H1 (cell line): ENCODE results near the gene RORB. TPM values are rescaled to one million over a fixed set of nuclear protein-coding genes. Genes with fewer than 3 reads are reported as not detected.

Experiments
- CTCF ChIA-PET: fragments of 300-600 bp; sonication (Branson Sonifier 250); formaldehyde crosslinking; loops from one replicate; lab custom pipeline; 2021; ENCODE audit not compliant: partially characterized antibody; lab: Charles Lee
- POLR2A ChIA-PET: fragments of 300-600 bp; sonication (Branson Sonifier 250); formaldehyde crosslinking; loops from one replicate; lab custom pipeline; 2021; ENCODE audit warnings: inconsistent platforms; ENCODE audit not compliant: partially characterized antibody; lab: Charles Lee
- DNase-seq, 2 experiments: peaks; one replicate each; pipeline versions ENCODE4 v3.0.0 to v3.0.0-alpha.2; 2010 to 2022; ENCODE audit warnings: low spot score in 2 of 2, low read depth in 1 of 2, mixed read lengths in 1 of 2
- FAIRE-seq: peaks from 2 replicates; lab custom pipeline; 2011; peaks lifted over from hg19 to GRCh38; lab: Jason Lieb, UNC
- H2AFZ ChIP-seq: 2 replicates; pipeline ENCODE4 v1.8.1; 2012; ENCODE audit warnings: low read length, inconsistent platforms
- H2AK5ac ChIP-seq: 2 replicates; pipeline ENCODE4 v1.6.1; 2013; ENCODE audit warnings: low read depth, low read length
- H2BK120ac ChIP-seq: replicated peaks from 2 replicates; pipeline ENCODE3; 2013; ENCODE audit warnings: low read depth, low read length, inconsistent platforms
- H2BK12ac ChIP-seq: 2 replicates; pipeline ENCODE4 v1.6.1; 2013; ENCODE audit warnings: low read depth, low read length
- H2BK15ac ChIP-seq: 2 replicates; pipeline ENCODE4 v1.6.1; 2013; ENCODE audit warnings: low read length
- H2BK20ac ChIP-seq: 2 replicates; pipeline ENCODE4 v1.6.1; 2013; ENCODE audit warnings: low read length
- H2BK5ac ChIP-seq: 2 replicates; pipeline ENCODE4 v1.6.1; 2013; ENCODE audit warnings: low read depth, low read length
- H3K14ac ChIP-seq: 2 replicates; pipeline ENCODE4 v1.6.1; 2013; ENCODE audit warnings: inconsistent platforms; ENCODE audit not compliant: insufficient read length
- H3K18ac ChIP-seq: 2 replicates; pipeline ENCODE4 v1.6.1; 2013; ENCODE audit warnings: low read length; ENCODE audit errors: extremely low read depth
- H3K23ac ChIP-seq: 2 replicates; pipeline ENCODE4 v1.6.1; 2013; ENCODE audit warnings: inconsistent platforms; ENCODE audit not compliant: insufficient read length
- H3K23me2 ChIP-seq: 2 replicates; pipeline ENCODE4 v1.6.1; 2013; ENCODE audit warnings: low read depth, low read length
- H3K27ac ChIP-seq: 2 replicates; pipeline ENCODE4 v1.6.1; 2011; ENCODE audit warnings: low read depth, low read length, inconsistent platforms
- H3K27me3 ChIP-seq, 4 experiments: replicated peaks in 1 of 4; 1 replicate in 1 of 4; 2 replicates in 3 of 4; pipeline versions ENCODE4 v1.6.1 to v1.8.1; 2011 to 2013; ENCODE audit warnings: low read length in 3 of 4, mild to moderate bottlenecking in 3 of 4, inconsistent platforms in 2 of 4, mixed read lengths in 2 of 4, moderate library complexity in 1 of 4; ENCODE audit not compliant: control insufficient read depth in 3 of 4, insufficient read depth in 3 of 4; ENCODE audit errors: extremely low read depth in 1 of 4
- H3K36me3 ChIP-seq, 4 experiments: 2 replicates each; pipeline versions ENCODE4 v1.6.1 to v1.8.1; 2011 to 2013; ENCODE audit warnings: mild to moderate bottlenecking in 4 of 4, low read length in 3 of 4, moderate library complexity in 2 of 4, control low read depth in 1 of 4, inconsistent platforms in 1 of 4; ENCODE audit not compliant: insufficient read depth in 4 of 4, control insufficient read depth in 2 of 4
- H3K4ac ChIP-seq: replicated peaks from 2 replicates; pipeline ENCODE3; 2013; ENCODE audit warnings: low read length, low read depth, mixed read lengths, inconsistent platforms; ENCODE audit not compliant: insufficient read length
- H3K4me1 ChIP-seq, 4 experiments: replicated peaks in 1 of 4; 1 replicate in 1 of 4; 2 replicates in 3 of 4; pipeline versions ENCODE4 v1.6.1 to v1.8.1; 2011 to 2013; ENCODE audit warnings: low read length in 3 of 4, inconsistent platforms in 2 of 4, mixed read lengths in 1 of 4; ENCODE audit not compliant: insufficient read depth in 4 of 4, control insufficient read depth in 3 of 4
- H3K4me2 ChIP-seq, 2 experiments: 2 replicates each; pipeline versions ENCODE4 v1.6.1 to v1.8.1; 2011 to 2013; ENCODE audit warnings: low read depth in 2 of 2, low read length in 2 of 2, control low read depth in 1 of 2, inconsistent platforms in 1 of 2, mild to moderate bottlenecking in 1 of 2; ENCODE audit not compliant: insufficient read depth in 1 of 2
- H3K4me3 ChIP-seq, 4 experiments: fragments of 200-600, 300-600 bp in 1 of 4; sonication (generic), shearing (Covaris generic), sonication (Bioruptor Twin) in 1 of 4; 2 replicates each; pipeline versions ENCODE4 v1.5.1 to v1.8.1; 2011 to 2016; ENCODE audit warnings: low read length in 4 of 4, low read depth in 3 of 4, control low read depth in 2 of 4, inconsistent platforms in 2 of 4, mild to moderate bottlenecking in 2 of 4, mixed read lengths in 1 of 4, moderate library complexity in 1 of 4; ENCODE audit not compliant: insufficient read depth in 2 of 4; ENCODE audit errors: extremely low read depth in 1 of 4
- H3K56ac ChIP-seq: replicated peaks from 2 replicates; pipeline ENCODE3; 2013; ENCODE audit warnings: low read depth, mild to moderate bottlenecking, mixed read lengths, low read length, inconsistent platforms; ENCODE audit not compliant: insufficient read length
- H3K79me1 ChIP-seq: 2 replicates; pipeline ENCODE4 v1.6.1; 2013; ENCODE audit warnings: low read depth, low read length, control low read depth
- H3K79me2 ChIP-seq, 2 experiments: 2 replicates each; pipeline versions ENCODE4 v1.6.1 to v1.8.1; 2012 to 2013; ENCODE audit warnings: low read length in 2 of 2, mild to moderate bottlenecking in 2 of 2, inconsistent platforms in 1 of 2; ENCODE audit not compliant: insufficient read depth in 2 of 2, control insufficient read depth in 1 of 2
- H3K9ac ChIP-seq, 4 experiments: replicated peaks in 1 of 4; 1 replicate in 1 of 4; 2 replicates in 3 of 4; pipeline versions ENCODE4 v1.6.1 to v1.8.1; 2011 to 2013; ENCODE audit warnings: low read depth in 3 of 4, low read length in 3 of 4, control low read depth in 2 of 4, mild to moderate bottlenecking in 2 of 4, moderate library complexity in 2 of 4, inconsistent platforms in 1 of 4; ENCODE audit errors: extremely low read depth in 1 of 4
- H3K9me3 ChIP-seq, 2 experiments: 2 replicates each; pipeline versions ENCODE4 v1.6.1 to v1.8.1; 2012 to 2013; ENCODE audit warnings: mild to moderate bottlenecking in 2 of 2, moderate library complexity in 2 of 2, control low read depth in 1 of 2, inconsistent platforms in 1 of 2, low read depth in 1 of 2, low read length in 1 of 2, mixed read lengths in 1 of 2; ENCODE audit not compliant: insufficient read depth in 2 of 2
- H4K20me1 ChIP-seq, 2 experiments: replicated peaks in 1 of 2; 2 replicates each; pipeline versions ENCODE3 to v1.8.1; 2011 to 2013; ENCODE audit warnings: inconsistent platforms in 2 of 2, low read length in 2 of 2, mild to moderate bottlenecking in 1 of 2; ENCODE audit not compliant: insufficient read depth in 2 of 2, control insufficient read depth in 1 of 2
- H4K5ac ChIP-seq: 2 replicates; pipeline ENCODE4 v1.6.1; 2013; ENCODE audit warnings: low read length, low read depth, mixed read lengths, inconsistent platforms; ENCODE audit not compliant: insufficient read length
- H4K8ac ChIP-seq: 2 replicates; pipeline ENCODE4 v1.8.0; 2013; ENCODE audit warnings: mild to moderate bottlenecking, moderate library complexity, low read length, inconsistent platforms; ENCODE audit not compliant: insufficient read depth; ENCODE audit errors: extremely low read depth
- H4K91ac ChIP-seq: replicated peaks from 2 replicates; pipeline ENCODE3; 2013; ENCODE audit warnings: low read length, mixed read lengths, inconsistent platforms; ENCODE audit not compliant: insufficient read length
- BACH1 ChIP-seq: IDR thresholded peaks from 2 replicates; pipeline ENCODE4 v1.6.1; 2012; ENCODE audit warnings: low read length, improper control_type of control experiment
- EGR1 ChIP-seq: IDR thresholded peaks from 2 replicates; pipeline ENCODE4 v1.6.1; 2011; ENCODE audit warnings: low read depth, low read length, borderline replicate concordance
- PHF8 ChIP-seq: fragments of 200-600 bp; sonication (generic); conservative IDR thresholded peaks from 2 replicates; pipeline ENCODE4 v1.7.1; 2012; ENCODE audit warnings: low read depth, mild to moderate bottlenecking, inconsistent platforms, low read length, moderate library complexity
- POU5F1 ChIP-seq: IDR thresholded peaks from 2 replicates; pipeline ENCODE4 v1.6.1; 2011; ENCODE audit warnings: low read depth, mild to moderate bottlenecking, low read length, moderate library complexity
- RFX5 ChIP-seq: IDR thresholded peaks from 2 replicates; pipeline ENCODE4 v1.6.1; 2011; ENCODE audit warnings: low read depth, low read length, improper control_type of control experiment, borderline replicate concordance
- SIRT6 ChIP-seq: IDR thresholded peaks from one replicate; pipeline ENCODE4 v1.7.1; 2012; ENCODE audit warnings: low read length, inconsistent platforms
- SP1 ChIP-seq: IDR thresholded peaks from 2 replicates; pipeline ENCODE4 v1.6.1; 2011; ENCODE audit warnings: low read depth, low read length
- TBP ChIP-seq: IDR thresholded peaks from 2 replicates; pipeline ENCODE4 v1.6.1; 2011; ENCODE audit warnings: low read depth, low read length, improper control_type of control experiment
- TCF12 ChIP-seq: IDR thresholded peaks from 2 replicates; pipeline ENCODE4 v1.6.1; 2011; ENCODE audit warnings: low read depth, mild to moderate bottlenecking, low read length
- YY1 ChIP-seq: IDR thresholded peaks from 2 replicates; pipeline ENCODE4 v1.6.1; 2011; ENCODE audit warnings: low read depth, mild to moderate bottlenecking, low read length
- WGBS, 2 experiments: shearing (Covaris generic) in 1 of 2; methylation state at CpG; one replicate each; pipeline versions ENCODE4 v1.1.6 to v1.1.7; 2013 to 2015; ENCODE audit warnings: low lambda C conversion rate in 2 of 2, mixed read lengths in 2 of 2, inconsistent platforms in 1 of 2, low coverage in 1 of 2, missing lambda C conversion rate in 1 of 2; ENCODE audit not compliant: insufficient replicate concordance in 2 of 2, insufficient coverage in 1 of 2, insufficient read length in 1 of 2; ENCODE audit errors: extremely low coverage in 1 of 2, missing lambda C conversion rate in 1 of 2; 5-methylcytosine and 5-hydroxymethylcytosine counted together
- polyA plus RNA-seq, 7 experiments: library from polyadenylated mRNA; depleted of rRNA in 3 of 7; stranded (reverse) in 5 of 7; unstranded in 2 of 7; fragments of >200 nt in 5 of 7; fragments of 200-250 nt in 2 of 7; gene quantifications; 1 replicate in 5 of 7; 2 replicates in 1 of 7; 4 replicates in 1 of 7; pipeline versions ENCODE4 v1.2.1 to v1.2.3, GENCODE V29; 2011 to 2013; ENCODE audit warnings: missing spikeins in 2 of 7, mixed read lengths in 2 of 7
- total RNA-seq: library from RNA; stranded (reverse); fragmentation: NEBNext Ultra II Directional; extraction: Animal tissue kit (Norgen Biotek cat#: 25700); gene quantifications from 2 replicates; pipeline ENCODE4 v1.2.1, GENCODE V29; 2021
- TF ChIP-seq, protein P1 (sequence below): IDR thresholded peaks from 2 replicates; pipeline ENCODE4 v1.6.1; 2012; ENCODE audit warnings: inconsistent platforms
- TF ChIP-seq, protein P2 (sequence below), 3 experiments: IDR thresholded peaks; 1 replicate in 2 of 3; 2 replicates in 1 of 3; pipeline versions ENCODE4 v1.5.1 to v1.6.1; 2011; ENCODE audit warnings: low read length in 3 of 3, mild to moderate bottlenecking in 3 of 3, inconsistent platforms in 2 of 3, low read depth in 1 of 3, moderate library complexity in 1 of 3; ENCODE audit not compliant: insufficient read depth in 1 of 3; ENCODE audit errors: control extremely low read depth in 1 of 3

RORB gene
- total and polyA plus RNA-seq, 2 of the 8 experiments (the other 6 are each of a cell fraction or from before 2014, with no cell fraction given), result 2.3 to 7.1 TPM

DNA sequence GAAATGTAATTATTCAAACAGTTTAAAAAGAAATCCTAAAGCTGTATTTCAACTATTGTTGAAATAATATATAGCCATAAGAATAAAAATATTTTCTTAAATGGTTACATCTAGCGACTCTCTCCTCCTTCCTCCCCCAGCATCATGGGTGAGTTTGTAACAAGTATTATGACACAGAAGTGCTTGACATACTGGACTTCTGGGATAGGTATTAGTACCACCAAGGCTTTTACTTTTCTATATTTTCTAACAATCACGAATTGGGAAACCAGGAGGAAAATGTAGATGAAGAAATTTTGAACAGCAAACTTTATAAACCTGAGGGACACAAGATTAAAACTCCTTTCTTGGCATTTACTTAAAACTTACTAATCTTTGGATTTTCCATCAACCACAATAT is 4.4 kb downstream of the RORB start:
- CTCF ChIA-PET, result interaction anchor here (0.6 to 0.9 kb wide), 2 partner anchors 69 to 1298 kb away, joined by 3 read pairs; no protein-coding TSS in a partner anchor
- H3K4me2 ChIP-seq, result no peak overlapping the region; a peak in 1 of 4 replicates
- TF ChIP-seq SIRT6 (no peak), RFX5 (no peak), TBP (no peak), YY1 (no peak), SP1 (no peak), EGR1 (no peak), PHF8 (no peak), TCF12 (no peak), POU5F1 (no peak), BACH1 (no peak)
- TF ChIP-seq, protein P1, sequence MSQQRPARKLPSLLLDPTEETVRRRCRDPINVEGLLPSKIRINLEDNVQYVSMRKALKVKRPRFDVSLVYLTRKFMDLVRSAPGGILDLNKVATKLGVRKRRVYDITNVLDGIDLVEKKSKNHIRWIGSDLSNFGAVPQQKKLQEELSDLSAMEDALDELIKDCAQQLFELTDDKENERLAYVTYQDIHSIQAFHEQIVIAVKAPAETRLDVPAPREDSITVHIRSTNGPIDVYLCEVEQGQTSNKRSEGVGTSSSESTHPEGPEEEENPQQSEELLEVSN, result no peak
- TF ChIP-seq, protein P2, sequence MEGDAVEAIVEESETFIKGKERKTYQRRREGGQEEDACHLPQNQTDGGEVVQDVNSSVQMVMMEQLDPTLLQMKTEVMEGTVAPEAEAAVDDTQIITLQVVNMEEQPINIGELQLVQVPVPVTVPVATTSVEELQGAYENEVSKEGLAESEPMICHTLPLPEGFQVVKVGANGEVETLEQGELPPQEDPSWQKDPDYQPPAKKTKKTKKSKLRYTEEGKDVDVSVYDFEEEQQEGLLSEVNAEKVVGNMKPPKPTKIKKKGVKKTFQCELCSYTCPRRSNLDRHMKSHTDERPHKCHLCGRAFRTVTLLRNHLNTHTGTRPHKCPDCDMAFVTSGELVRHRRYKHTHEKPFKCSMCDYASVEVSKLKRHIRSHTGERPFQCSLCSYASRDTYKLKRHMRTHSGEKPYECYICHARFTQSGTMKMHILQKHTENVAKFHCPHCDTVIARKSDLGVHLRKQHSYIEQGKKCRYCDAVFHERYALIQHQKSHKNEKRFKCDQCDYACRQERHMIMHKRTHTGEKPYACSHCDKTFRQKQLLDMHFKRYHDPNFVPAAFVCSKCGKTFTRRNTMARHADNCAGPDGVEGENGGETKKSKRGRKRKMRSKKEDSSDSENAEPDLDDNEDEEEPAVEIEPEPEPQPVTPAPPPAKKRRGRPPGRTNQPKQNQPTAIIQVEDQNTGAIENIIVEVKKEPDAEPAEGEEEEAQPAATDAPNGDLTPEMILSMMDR (IDR thresholded peaks at IDR 0.05; ENCODE audit: control extremely low read depth in 1 of 3, insufficient read depth in 1 of 3, low read depth in 1 of 3, low read length in 3 of 3), result no peak

More for the DNA sequence above, 4.4 kb downstream of the RORB start:
- no peak overlapping the region for H3K27ac ChIP-seq
- H3K79me1 ChIP-seq, result no peaks in the 10 kb centered on the region
- no peak overlapping the region for H4K91ac ChIP-seq
- no peak overlapping the region for H3K9ac ChIP-seq
- no peak overlapping the region for H2BK5ac ChIP-seq
- H3K79me2 ChIP-seq, result no peaks in the 10 kb centered on the region
- peak overlapping the region in 1 of 4 experiments; percentile 87; a peak in 2 of 8 replicates for H3K4me3 ChIP-seq
- H3K27me3 ChIP-seq, result peaks cover 3 to 37% (median 30%) of the 10 kb centered on the region in 4 experiments; a peak in 6 of 7 replicates
- H2AFZ ChIP-seq, result no peak overlapping the region
- no peak overlapping the region for H4K8ac ChIP-seq
- H4K5ac ChIP-seq, result no peak overlapping the region
- H3K4me1 ChIP-seq, result peaks cover 0 to 12% (median 3%) of the 10 kb centered on the region in 4 experiments; a peak in 5 of 7 replicates
- 67% methylated on average over 2 of the region's 2 CpGs; no CpG with 5 or more reads in 1 of the 2 experiments for WGBS, 2 experiments
- H3K4ac ChIP-seq, result no peak overlapping the region
- no peak overlapping the region for H2BK120ac ChIP-seq
- no peak for DNase-seq
- H3K23ac ChIP-seq, result no peak overlapping the region
- no peak overlapping the region for H2AK5ac ChIP-seq
- FAIRE-seq, result no peak
- no peak overlapping the region for H3K14ac ChIP-seq
- no peaks in the 10 kb centered on the region for H4K20me1 ChIP-seq
- H2BK12ac ChIP-seq, result no peak overlapping the region
- H3K56ac ChIP-seq, result no peak overlapping the region
- H3K36me3 ChIP-seq, result no peaks in the 10 kb centered on the region
- POLR2A ChIA-PET, result no interaction called here
- H2BK20ac ChIP-seq, result no peak overlapping the region
- no peak overlapping the region for H2BK15ac ChIP-seq
- H3K18ac ChIP-seq, result no peak overlapping the region
- H3K23me2 ChIP-seq, result peaks cover 36% of the 10 kb centered on the region
- no peaks in the 10 kb centered on the region for H3K9me3 ChIP-seq
